ENCODE measurements around the gene HTR3B. TPM values are rescaled to one million over a fixed set of nuclear protein-coding genes. Genes with fewer than 3 reads are reported as not detected.
"Not testable (repeated sequence)": the region's sequence is repeated elsewhere in the genome, so short reads cannot be mapped to it uniquely, and the experiment has no call there.

The HTR3B gene
- total RNA-seq, 2 experiments from 2014 or later: not detected

DNA sequence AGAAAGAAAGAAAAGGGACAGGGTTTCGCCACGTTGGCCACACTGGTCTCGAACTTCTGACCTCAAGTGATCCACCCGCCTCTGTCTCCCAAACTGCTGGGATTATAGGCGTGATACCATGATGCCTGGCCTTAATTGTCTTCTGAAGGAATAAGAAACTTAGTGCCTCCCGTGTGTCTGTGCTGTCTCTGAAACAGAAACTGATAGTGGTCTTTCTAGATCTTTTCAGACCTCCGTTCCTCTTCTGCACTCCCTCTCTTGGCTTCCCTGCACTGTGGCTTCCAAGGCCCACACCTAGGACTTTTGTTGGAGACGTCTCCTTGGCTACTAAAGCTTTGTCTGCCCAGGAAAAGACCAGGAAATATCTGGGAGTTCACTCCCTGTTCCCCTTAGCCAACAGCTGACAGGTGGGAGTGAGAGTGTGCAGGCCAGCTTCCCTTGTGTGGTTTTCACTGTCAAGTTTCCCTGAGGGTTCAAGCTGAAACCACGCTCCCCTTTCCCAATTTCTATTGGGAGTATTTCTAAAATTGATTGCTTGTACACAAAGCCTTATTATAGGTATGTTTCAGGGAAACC lies 10.1 kb upstream of the HTR3B start:
- Mint-ChIP-seq H3K4me3 (no peak overlapping the region), H3K4me1 (peaks cover 6% of the 10 kb centered on the region), H3K36me3 (ENCODE audit: low read depth) (no peaks in the 10 kb centered on the region), H3K27me3 (peaks cover 3% of the 10 kb centered on the region), H3K9me3 (no peaks in the 10 kb centered on the region), H3K27ac (no peak overlapping the region)
- POLR2A ChIA-PET: no interaction called here
- no peak for DNase-seq
- CTCF ChIA-PET: interaction anchor here (2.1 to 5.4 kb wide), 3 partner anchors 12 to 367 kb away, joined by 5 to 118 read pairs (median 17); partner anchors contain the start of gene HTR3B

DNA sequence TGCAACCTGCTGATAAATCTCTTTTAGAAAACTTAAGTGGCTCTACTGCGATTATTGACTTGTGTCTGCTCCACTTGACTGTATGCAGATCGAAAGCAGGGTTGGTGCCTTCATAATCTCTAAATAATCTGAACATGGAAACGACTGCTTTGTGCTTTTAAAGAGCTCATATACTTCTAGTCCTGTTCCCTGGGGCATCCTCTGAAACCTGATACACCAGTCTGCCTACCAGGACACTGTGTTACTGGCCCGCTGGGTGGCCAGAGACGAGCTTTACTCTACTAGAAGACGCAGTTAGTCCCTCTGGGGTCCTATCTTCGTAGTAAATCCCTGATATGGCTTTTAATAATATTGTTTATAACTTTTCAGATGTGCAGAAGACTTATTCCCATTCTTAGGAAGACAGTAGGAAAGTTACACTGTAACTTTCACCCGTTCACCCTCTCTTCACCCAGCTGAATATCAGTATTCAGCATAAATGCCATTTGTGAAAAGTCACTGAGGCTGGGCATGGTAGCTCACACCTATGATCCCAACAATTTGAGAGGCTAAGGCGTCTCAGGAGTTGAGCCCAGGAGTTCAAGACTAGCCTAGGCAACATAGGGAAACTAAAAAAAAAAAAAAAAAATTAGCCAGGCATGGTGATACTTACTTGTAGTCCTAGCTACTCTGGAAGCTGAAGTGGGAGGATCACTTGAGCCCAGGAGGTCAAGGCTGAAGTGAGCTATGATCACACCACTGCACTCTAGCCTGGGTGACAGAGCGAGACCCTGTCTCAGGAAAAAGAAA lies 9.0 kb upstream of the HTR3B start:
- Mint-ChIP-seq H3K4me1 (peaks cover 6% of the 10 kb centered on the region), H3K36me3 (ENCODE audit: low read depth) (no peaks in the 10 kb centered on the region), H3K9me3 (no peaks in the 10 kb centered on the region), H3K27me3 (peaks cover 3% of the 10 kb centered on the region), H3K4me3 (no peak overlapping the region), H3K27ac (no peak overlapping the region)
- CTCF ChIA-PET: interaction anchor here (0.6 to 5.4 kb wide), 16 partner anchors 9 to 1712 kb away, joined by 3 to 118 read pairs (median 4); partner anchors contain the start of gene HTR3B
- DNase-seq: no peak
- POLR2A ChIA-PET: no interaction called here

DNA sequence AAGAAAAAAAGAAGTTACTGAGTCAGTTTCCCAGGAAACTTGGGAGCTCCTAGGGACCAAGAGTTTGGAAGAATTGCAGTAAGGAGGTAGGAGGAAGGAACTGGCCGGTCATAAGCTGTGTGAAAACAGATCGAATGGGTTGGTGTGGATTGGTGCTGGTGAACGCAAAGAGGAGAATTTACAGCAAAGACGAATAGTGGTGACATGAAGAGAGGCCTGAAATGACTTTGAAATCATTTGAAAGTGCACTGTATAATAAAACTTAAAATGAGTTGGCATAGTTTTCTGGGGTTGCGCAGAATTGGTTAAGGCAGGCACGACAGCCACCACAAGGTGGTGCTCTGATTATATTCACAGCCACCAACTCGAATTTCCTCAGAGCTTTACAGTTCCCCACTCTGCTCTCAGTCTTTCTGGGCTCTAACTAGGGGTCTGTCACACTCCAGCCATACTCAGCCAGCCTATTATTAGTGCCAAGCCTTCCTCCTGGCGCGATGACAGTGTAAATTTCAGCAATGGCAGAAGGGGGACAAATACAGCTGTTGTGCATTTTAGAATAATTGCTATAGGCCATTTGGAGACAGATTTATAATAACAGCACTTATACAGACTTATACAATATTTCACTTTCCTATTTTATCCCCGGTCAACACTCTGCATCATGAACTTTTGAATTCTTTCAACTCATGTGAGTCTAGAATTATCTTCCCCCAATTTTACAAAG lies 8.3 kb upstream of the HTR3B start:
- Mint-ChIP-seq H3K36me3 (ENCODE audit: low read depth) (no peaks in the 10 kb centered on the region), H3K4me3 (no peak overlapping the region), H3K27ac (no peak overlapping the region), H3K27me3 (peaks cover 3% of the 10 kb centered on the region), H3K4me1 (peaks cover 6% of the 10 kb centered on the region), H3K9me3 (no peaks in the 10 kb centered on the region)
- ChIA-PET CTCF (interaction anchor here (0.7 to 5.4 kb wide), 19 partner anchors 8 to 483 kb away, joined by 3 to 118 read pairs (median 3); partner anchors contain the start of gene HTR3B), POLR2A (interaction anchor here (1.4 kb wide), 1 partner anchor 22 kb away, joined by 3 read pairs; no protein-coding TSS in a partner anchor)
- peak; percentile 48 for DNase-seq

DNA sequence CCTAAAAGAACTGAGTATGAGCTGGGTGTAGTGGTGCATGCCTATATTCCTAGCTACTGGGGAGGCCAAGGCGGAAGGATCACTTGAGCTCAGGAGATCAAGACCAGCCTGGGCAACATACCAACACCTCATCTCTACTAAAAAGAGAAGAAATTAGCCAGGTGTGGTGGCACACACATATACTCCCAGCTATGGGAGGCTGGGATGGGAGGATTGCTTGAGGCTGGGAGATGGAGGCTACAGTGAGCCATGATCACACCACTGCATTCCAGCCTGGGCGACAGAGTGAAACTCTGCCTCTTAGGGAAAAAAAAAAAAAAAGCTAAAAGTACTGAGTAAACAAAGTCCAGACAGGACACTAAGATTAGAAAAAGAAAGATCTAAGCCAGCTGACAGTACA lies 3.5 kb upstream of the HTR3B start:
- CTCF ChIA-PET: interaction anchor here (1.4 kb wide), 1 partner anchor 362 kb away, joined by 5 read pairs; no protein-coding TSS in a partner anchor
- H3K36me3 Mint-ChIP-seq (ENCODE audit: low read depth): no peaks in the 10 kb centered on the region
- no peak for DNase-seq
- no peak overlapping the region for H3K27ac Mint-ChIP-seq
- no peaks in the 10 kb centered on the region for H3K9me3 Mint-ChIP-seq
- H3K4me3 Mint-ChIP-seq: no peak overlapping the region
- peaks cover 3% of the 10 kb centered on the region for H3K4me1 Mint-ChIP-seq
- POLR2A ChIA-PET: no interaction called here
- peaks cover 9% of the 10 kb centered on the region for H3K27me3 Mint-ChIP-seq

DNA sequence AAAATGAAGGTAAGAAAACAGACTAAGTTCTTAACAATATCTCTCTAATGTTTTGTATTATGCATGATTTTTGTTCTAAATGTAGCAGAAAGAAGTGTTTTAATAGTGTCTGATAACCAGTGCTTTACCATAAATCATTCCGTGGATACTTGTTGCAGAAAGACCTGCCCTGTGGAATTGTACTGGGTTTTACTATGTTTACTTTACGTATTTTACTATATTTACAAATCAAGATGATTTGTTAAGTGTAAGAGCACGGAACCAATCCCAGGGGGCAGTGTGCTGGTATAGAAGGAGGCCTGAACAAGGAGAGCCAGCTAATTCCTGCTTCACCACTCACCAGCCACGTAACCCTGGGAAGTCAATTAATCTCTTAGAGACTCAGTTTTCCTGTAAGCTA lies 1.4 kb downstream of the HTR3B start:
- Mint-ChIP-seq H3K4me3 (no peak overlapping the region), H3K9me3 (no peaks in the 10 kb centered on the region), H3K27ac (no peak overlapping the region), H3K36me3 (ENCODE audit: low read depth) (no peaks in the 10 kb centered on the region), H3K27me3 (peaks cover 23% of the 10 kb centered on the region), H3K4me1 (no peaks in the 10 kb centered on the region)
- ChIA-PET CTCF (interaction anchor here (1.5 to 3.5 kb wide), 3 partner anchors 8 to 355 kb away, joined by 5 to 17 read pairs (median 7); no protein-coding TSS in a partner anchor), POLR2A (no interaction called here)
- no peak for DNase-seq

DNA sequence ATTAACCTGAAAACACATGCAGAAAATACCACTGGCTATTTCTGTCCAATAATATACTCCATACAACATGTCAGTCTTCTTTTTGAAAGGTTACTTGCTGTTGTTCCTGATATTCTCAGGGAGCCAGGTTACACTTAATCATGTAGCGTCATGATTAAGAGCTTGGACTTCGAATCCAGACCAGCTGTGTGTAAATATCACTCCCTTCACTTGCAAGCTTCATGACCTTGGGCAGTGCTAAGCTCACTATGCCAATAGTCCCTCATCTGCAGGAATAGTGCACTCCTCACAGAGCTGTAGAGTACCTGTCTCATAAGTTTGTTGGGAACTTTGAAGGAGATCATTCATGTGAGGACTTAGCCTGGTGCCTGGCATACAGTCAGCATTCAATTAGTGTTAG lies 1.9 kb downstream of the HTR3B start:
- Mint-ChIP-seq H3K27me3 (peaks cover 23% of the 10 kb centered on the region), H3K27ac (no peak overlapping the region), H3K4me1 (no peaks in the 10 kb centered on the region), H3K4me3 (no peak overlapping the region), H3K9me3 (no peaks in the 10 kb centered on the region), H3K36me3 (ENCODE audit: low read depth) (no peaks in the 10 kb centered on the region)
- ChIA-PET POLR2A (no interaction called here), CTCF (interaction anchor here (1.5 to 3.5 kb wide), 3 partner anchors 8 to 355 kb away, joined by 5 to 17 read pairs (median 7); no protein-coding TSS in a partner anchor)
- DNase-seq: no peak

DNA sequence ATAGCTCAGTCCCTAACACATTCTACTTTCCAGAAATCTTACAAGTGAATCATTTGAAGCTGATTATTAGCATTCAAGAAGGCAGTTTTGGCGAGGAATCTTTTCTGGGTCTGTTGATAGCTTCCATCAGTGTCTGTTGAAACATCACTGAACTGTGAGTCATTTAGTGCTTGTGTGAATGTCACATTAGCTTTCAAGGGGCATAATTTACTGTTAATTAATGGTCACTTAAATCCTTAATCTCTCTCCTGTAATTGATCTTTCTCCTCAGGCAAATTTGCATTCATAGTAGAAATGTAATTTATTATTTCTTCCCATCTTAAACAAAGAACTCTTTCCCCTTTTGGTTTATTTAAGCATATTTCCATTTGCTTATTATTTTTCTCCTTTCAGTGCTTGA lies 2.6 kb downstream of the HTR3B start:
- Mint-ChIP-seq H3K4me1 (no peaks in the 10 kb centered on the region), H3K36me3 (ENCODE audit: low read depth) (no peaks in the 10 kb centered on the region), H3K9me3 (no peaks in the 10 kb centered on the region), H3K27me3 (peaks cover 26% of the 10 kb centered on the region), H3K4me3 (no peak overlapping the region), H3K27ac (no peak overlapping the region)
- no peak for DNase-seq
- ChIA-PET CTCF (interaction anchor here (1.5 to 3.5 kb wide), 2 partner anchors 9 to 12 kb away, joined by 5 to 17 read pairs; no protein-coding TSS in a partner anchor), POLR2A (no interaction called here)

DNA sequence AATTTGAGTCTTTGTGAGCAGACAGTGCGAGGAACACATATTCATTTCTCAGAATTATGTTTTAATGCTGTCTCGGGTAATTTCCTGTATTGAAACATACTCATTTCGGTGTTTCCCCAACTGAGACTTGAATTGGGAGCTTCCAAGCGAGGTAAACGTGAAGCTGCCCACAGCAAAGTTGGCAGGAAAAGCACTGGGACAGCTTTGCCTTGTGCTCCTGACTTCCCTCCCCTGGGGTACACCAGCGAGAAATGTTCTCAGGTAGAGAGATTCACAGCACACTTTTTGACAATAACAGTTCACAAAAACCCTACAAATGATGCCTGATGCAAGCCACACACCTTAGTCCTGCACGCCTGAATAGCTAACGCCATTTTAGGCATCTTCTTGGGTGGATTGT lies 3.1 kb downstream of the HTR3B start:
- no peak for DNase-seq
- H3K9me3 Mint-ChIP-seq: no peaks in the 10 kb centered on the region
- ChIA-PET CTCF (interaction anchor here (1.5 to 3.5 kb wide), 2 partner anchors 9 to 12 kb away, joined by 5 to 17 read pairs; no protein-coding TSS in a partner anchor), POLR2A (no interaction called here)
- no peaks in the 10 kb centered on the region for H3K36me3 Mint-ChIP-seq (ENCODE audit: low read depth)
- no peaks in the 10 kb centered on the region for H3K4me1 Mint-ChIP-seq
- no peak overlapping the region for H3K27ac Mint-ChIP-seq
- H3K4me3 Mint-ChIP-seq: no peak overlapping the region
- peaks cover 24% of the 10 kb centered on the region for H3K27me3 Mint-ChIP-seq

DNA sequence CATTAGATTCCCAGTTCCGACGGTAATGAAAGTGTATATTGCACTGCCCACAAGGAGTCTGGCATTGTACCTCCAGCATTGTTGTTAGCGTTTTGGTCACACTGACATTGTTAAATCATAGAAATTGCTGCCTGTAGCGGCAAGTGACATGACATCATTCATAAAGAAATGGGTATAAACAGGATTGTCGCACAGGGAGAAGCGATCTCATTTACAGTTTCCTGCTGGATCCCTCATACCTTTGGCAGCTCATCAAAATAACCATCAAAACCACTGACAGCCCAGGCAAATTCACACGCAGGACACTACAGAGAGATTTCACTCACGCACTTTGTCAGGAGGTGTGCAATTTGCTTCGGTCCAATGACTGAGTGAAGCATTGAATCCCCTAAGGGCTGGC lies 3.5 kb downstream of the HTR3B start:
- CTCF ChIA-PET: interaction anchor here (3.5 kb wide), 1 partner anchor 13 kb away, joined by 17 read pairs; no protein-coding TSS in a partner anchor
- no peak overlapping the region for H3K27ac Mint-ChIP-seq

DNA sequence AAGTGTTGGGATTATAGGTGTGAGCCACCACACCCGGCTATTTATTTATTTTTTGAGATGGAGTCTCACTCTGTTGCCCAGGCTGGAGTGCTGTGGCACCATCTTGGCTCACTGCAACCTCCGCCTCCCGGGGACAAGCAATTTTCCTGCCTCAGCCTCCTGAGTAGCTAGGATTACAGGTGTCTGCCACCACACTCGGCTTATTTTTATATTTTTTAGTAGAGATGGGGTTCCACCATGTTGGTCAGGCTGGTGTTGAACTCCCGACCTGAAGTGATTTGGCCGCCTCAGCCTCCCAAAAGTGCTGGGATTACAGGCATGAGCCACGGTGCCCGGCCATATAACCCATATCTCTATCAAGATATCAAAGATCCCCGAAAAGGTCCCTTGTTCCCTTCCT lies 6.9 kb downstream of the HTR3B start:
- CTCF ChIA-PET; H3K4me1 Mint-ChIP-seq; H3K36me3 Mint-ChIP-seq (ENCODE audit: low read depth): not testable (repeated sequence)

More for the DNA sequence above, 3.5 kb downstream of the HTR3B start:
- peaks cover 24% of the 10 kb centered on the region for H3K27me3 Mint-ChIP-seq
- no peak for DNase-seq
- POLR2A ChIA-PET: no interaction called here
- H3K36me3 Mint-ChIP-seq (ENCODE audit: low read depth): no peaks in the 10 kb centered on the region
- no peaks in the 10 kb centered on the region for H3K4me1 Mint-ChIP-seq
- H3K9me3 Mint-ChIP-seq: no peaks in the 10 kb centered on the region
- H3K4me3 Mint-ChIP-seq: no peak overlapping the region

DNA sequence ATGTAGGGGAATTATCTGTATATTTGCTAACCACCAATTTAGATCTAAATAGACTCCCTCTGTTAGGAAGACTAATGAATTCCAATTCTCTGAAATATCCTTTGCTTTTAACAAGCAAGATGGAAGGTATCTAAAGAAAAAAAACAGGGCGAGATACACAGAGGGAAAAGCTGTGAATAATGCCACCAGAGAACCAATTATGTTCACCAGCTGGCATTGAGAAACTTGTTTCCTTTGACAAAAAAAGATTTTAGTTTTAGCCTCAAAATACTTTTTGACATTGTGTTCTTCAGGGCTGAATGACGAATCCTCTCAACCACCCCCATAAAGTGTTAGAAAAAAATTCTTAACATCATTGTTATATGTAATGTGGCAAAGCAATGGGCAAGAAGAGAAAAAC lies 19.0 kb downstream of the HTR3B start:
- Mint-ChIP-seq H3K9me3 (no peaks in the 10 kb centered on the region), H3K27me3 (peaks cover 18% of the 10 kb centered on the region), H3K36me3 (ENCODE audit: low read depth) (no peaks in the 10 kb centered on the region), H3K27ac (no peak overlapping the region), H3K4me1 (no peaks in the 10 kb centered on the region), H3K4me3 (no peak overlapping the region)
- CTCF ChIA-PET: no interaction called here
- no peak for DNase-seq
- POLR2A ChIA-PET: no interaction called here

More for the DNA sequence above, 6.9 kb downstream of the HTR3B start:
- DNase-seq, H3K27ac Mint-ChIP-seq, H3K4me3 Mint-ChIP-seq, POLR2A ChIA-PET, H3K9me3 Mint-ChIP-seq: not testable (repeated sequence)
- H3K27me3 Mint-ChIP-seq: peaks cover 21% of the 10 kb centered on the region

DNA sequence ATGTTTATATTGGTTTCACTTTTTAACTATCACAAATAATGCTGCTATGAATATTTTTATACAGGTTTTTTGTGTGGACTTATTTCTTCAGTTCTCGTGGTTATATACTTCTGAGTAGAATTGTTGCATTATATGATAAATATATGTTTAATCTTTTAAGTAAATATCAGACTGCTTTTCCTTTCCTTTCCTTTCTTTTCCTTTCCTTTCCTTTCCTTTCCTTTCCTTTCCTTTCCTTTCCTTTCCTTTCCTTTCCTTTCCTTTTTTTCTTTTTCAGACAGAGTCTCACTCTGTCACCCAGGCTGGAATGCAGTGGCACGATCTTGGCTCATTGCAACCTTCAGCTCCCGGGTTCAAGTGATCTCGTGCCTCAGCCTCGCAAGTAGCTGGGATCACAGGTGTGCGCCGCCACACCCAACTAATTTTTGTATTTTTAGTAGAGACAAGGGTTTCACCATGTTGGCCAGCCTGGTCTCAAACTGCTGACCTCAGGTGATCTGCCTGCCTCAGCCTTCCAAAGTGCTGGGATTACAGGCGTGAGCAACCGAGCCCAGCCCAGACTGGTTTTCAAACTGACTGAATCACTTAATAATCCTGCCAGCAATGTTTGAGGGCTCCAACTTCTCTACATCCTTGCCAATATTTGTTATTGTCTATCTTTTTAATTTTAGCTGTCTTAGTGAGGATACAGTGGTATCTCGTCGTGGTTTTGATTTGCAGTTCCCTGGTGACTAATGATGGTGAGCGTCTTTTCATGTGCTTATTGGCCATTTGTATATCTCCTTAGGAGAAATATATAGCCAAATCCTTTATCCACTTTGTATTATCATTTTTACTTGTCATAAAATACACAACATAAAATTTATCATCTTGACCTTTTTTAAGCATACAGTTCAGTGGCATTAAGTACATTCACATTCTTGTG lies 21.9 kb downstream of the HTR3B start:
- POLR2A ChIA-PET: no interaction called here
- no peaks in the 10 kb centered on the region for H3K9me3 Mint-ChIP-seq
- no peak for DNase-seq
- H3K27me3 Mint-ChIP-seq: peaks cover 22% of the 10 kb centered on the region
- H3K4me3 Mint-ChIP-seq: no peak overlapping the region
- no peaks in the 10 kb centered on the region for H3K36me3 Mint-ChIP-seq (ENCODE audit: low read depth)
- CTCF ChIA-PET: interaction anchor here (0.5 kb wide), 1 partner anchor 17 kb away, joined by 4 read pairs; no protein-coding TSS in a partner anchor
- H3K4me1 Mint-ChIP-seq: no peaks in the 10 kb centered on the region
- H3K27ac Mint-ChIP-seq: no peak overlapping the region
